Osteoblast (primary cell): ENCODE measurements around the gene SBNO2. TPM values are rescaled to one million over a fixed set of nuclear protein-coding genes. Genes with fewer than 3 reads are reported as not detected.
"Not testable (repeated sequence)": the region's sequence is repeated elsewhere in the genome, so short reads cannot be mapped to it uniquely, and the experiment has no call there.

Source experiments
- DNase-seq: peaks from one replicate; pipeline ENCODE4 v3.0.0; 2011; ENCODE audit warnings: low spot score, mixed read lengths; ENCODE audit not compliant: insufficient read length; ENCODE audit errors: missing footprints
- H2AFZ ChIP-seq: 2 replicates; pipeline ENCODE4 v1.6.0; 2011; ENCODE audit warnings: mild to moderate bottlenecking, low read length
- H3K27ac ChIP-seq: 2 replicates; pipeline ENCODE4 v1.5.1; 2011; ENCODE audit warnings: mild to moderate bottlenecking, low read depth, low read length, moderate library complexity
- H3K27me3 ChIP-seq: 2 replicates; pipeline ENCODE4 v1.6.0; 2012; ENCODE audit warnings: mild to moderate bottlenecking, control low read depth, inconsistent platforms, low read length, moderate library complexity; ENCODE audit not compliant: insufficient read depth
- H3K36me3 ChIP-seq: 2 replicates; pipeline ENCODE4 v1.5.1; 2011; ENCODE audit warnings: mild to moderate bottlenecking, low read length, control low read depth, moderate library complexity; ENCODE audit not compliant: insufficient read depth
- H3K4me1 ChIP-seq: 2 replicates; pipeline ENCODE4 v1.5.1; 2011; ENCODE audit warnings: mild to moderate bottlenecking, low read length, control low read depth, moderate library complexity; ENCODE audit not compliant: insufficient read depth
- H3K4me2 ChIP-seq: 2 replicates; pipeline ENCODE4 v1.6.0; 2011; ENCODE audit warnings: mild to moderate bottlenecking, low read length; ENCODE audit not compliant: insufficient read depth
- H3K4me3 ChIP-seq: fragments of 200-600 bp; sonication (generic); 3 replicates; pipeline ENCODE4 v1.5.1; 2012; ENCODE audit warnings: mild to moderate bottlenecking, low read length, inconsistent platforms; ENCODE audit not compliant: insufficient read depth
- H3K79me2 ChIP-seq: 2 replicates; pipeline ENCODE4 v1.6.0; 2012; ENCODE audit warnings: mild to moderate bottlenecking, low read length, control low read depth, inconsistent platforms; ENCODE audit not compliant: insufficient read depth
- H3K9me3 ChIP-seq: 2 replicates; pipeline ENCODE4 v1.5.1; 2011; ENCODE audit warnings: low read depth, low read length, control low read depth
- H4K20me1 ChIP-seq: 2 replicates; pipeline ENCODE4 v1.6.0; 2012; ENCODE audit warnings: mild to moderate bottlenecking, low read length, control low read depth; ENCODE audit not compliant: insufficient read depth
- total RNA-seq: library from RNA; depleted of rRNA; stranded (reverse); fragments of >200 nt; gene quantifications from 2 replicates; pipeline ENCODE4 v1.2.3, GENCODE V29; 2012
- TF ChIP-seq, protein P1 (sequence below): IDR thresholded peaks from 2 replicates; pipeline ENCODE4 v1.5.1; 2011; ENCODE audit warnings: mild to moderate bottlenecking, low read depth, low read length, moderate library complexity; ENCODE audit errors: extremely low read depth

Gene SBNO2
- total RNA-seq, 1 donor: 69.1 TPM

- Histone ChIP-seq H3K79me2 (peaks cover 97% of the 10 kb centered on the region), H3K27me3 (no peaks in the 10 kb centered on the region), H3K36me3 (peaks cover 50% of the 10 kb centered on the region), H3K27ac (peak overlapping the region; percentile 28), H4K20me1 (peaks cover 28% of the 10 kb centered on the region), H3K4me2 (peak overlapping the region; percentile 91), H3K4me3 (no peak overlapping the region), H3K9me3 (no peaks in the 10 kb centered on the region), H3K4me1 (peaks cover 42% of the 10 kb centered on the region), H2AFZ (no peak overlapping the region)
- DNase-seq: no peak
- TF ChIP-seq, protein P1, sequence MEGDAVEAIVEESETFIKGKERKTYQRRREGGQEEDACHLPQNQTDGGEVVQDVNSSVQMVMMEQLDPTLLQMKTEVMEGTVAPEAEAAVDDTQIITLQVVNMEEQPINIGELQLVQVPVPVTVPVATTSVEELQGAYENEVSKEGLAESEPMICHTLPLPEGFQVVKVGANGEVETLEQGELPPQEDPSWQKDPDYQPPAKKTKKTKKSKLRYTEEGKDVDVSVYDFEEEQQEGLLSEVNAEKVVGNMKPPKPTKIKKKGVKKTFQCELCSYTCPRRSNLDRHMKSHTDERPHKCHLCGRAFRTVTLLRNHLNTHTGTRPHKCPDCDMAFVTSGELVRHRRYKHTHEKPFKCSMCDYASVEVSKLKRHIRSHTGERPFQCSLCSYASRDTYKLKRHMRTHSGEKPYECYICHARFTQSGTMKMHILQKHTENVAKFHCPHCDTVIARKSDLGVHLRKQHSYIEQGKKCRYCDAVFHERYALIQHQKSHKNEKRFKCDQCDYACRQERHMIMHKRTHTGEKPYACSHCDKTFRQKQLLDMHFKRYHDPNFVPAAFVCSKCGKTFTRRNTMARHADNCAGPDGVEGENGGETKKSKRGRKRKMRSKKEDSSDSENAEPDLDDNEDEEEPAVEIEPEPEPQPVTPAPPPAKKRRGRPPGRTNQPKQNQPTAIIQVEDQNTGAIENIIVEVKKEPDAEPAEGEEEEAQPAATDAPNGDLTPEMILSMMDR: no peak
These were observed 44.5 kb downstream of the SBNO2 start for GRCh38 chr19:1129535-1129934.

DNA sequence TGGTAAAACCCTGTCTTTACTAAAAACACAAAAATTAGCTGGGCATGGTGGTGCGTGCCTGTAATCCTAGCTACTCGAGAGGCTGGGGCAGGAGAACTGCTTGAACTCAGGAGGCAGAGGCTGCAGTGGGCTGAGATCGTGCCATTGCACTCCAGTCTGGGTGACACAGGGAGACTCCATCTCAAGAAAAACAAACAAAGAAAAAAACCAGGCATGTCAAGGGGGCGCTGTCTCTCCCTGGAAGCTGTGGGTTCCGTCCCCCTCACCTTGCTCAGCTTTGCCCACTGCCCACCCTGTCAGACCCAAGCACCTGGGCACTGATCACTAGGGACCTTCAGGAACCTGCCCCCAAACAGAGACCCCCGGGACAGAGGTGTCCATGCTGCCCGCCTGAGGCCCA is 45.0 kb downstream of the SBNO2 start:
- H2AFZ ChIP-seq, H3K27me3 ChIP-seq, H3K27ac ChIP-seq, DNase-seq, H3K4me3 ChIP-seq, H3K9me3 ChIP-seq: not testable (repeated sequence)
- peak overlapping the region; percentile 91 for H3K4me2 ChIP-seq
- peaks cover 50% of the 10 kb centered on the region for H3K36me3 ChIP-seq
- TF ChIP-seq, protein P1: peak; percentile 7
- H3K79me2 ChIP-seq: peaks cover 97% of the 10 kb centered on the region
- H4K20me1 ChIP-seq: peaks cover 28% of the 10 kb centered on the region
- peaks cover 42% of the 10 kb centered on the region for H3K4me1 ChIP-seq

GRCh38 chr19:1128106-1128505 is 46.0 kb downstream of the SBNO2 start:
- Histone ChIP-seq H3K27me3 (no peaks in the 10 kb centered on the region), H3K4me2 (no peak overlapping the region), H4K20me1 (peaks cover 35% of the 10 kb centered on the region), H3K79me2 (peaks cover 97% of the 10 kb centered on the region), H3K4me3 (no peak overlapping the region), H3K9me3 (no peaks in the 10 kb centered on the region), H3K36me3 (peaks cover 55% of the 10 kb centered on the region), H3K27ac (no peak overlapping the region), H3K4me1 (peaks cover 42% of the 10 kb centered on the region), H2AFZ (no peak overlapping the region)
- TF ChIP-seq, protein P1: no peak
- DNase-seq: no peak

- Histone ChIP-seq H3K36me3 (peaks cover 63% of the 10 kb centered on the region), H3K27me3 (no peaks in the 10 kb centered on the region), H3K4me3 (no peak overlapping the region), H3K27ac (peak overlapping the region; percentile 91), H4K20me1 (peaks cover 41% of the 10 kb centered on the region), H2AFZ (no peak overlapping the region), H3K4me1 (peaks cover 35% of the 10 kb centered on the region), H3K9me3 (no peaks in the 10 kb centered on the region), H3K4me2 (no peak overlapping the region), H3K79me2 (peaks cover 94% of the 10 kb centered on the region)
- TF ChIP-seq, protein P1: no peak
- no peak for DNase-seq
These were observed 46.9 kb downstream of the SBNO2 start for GRCh38 chr19:1126984-1127760.
